A549 treated with CpdA at 1 μM for 4 hours (cell line): ENCODE measurements around the gene OR56A3. TPM values are rescaled to one million over a fixed set of nuclear protein-coding genes. Genes with fewer than 3 reads are reported as not detected.

Experiments used
- total RNA-seq: library from RNA; stranded (reverse); fragments of 200-300 nt; extraction: Qiagen RNA extraction; gene quantifications from 5 replicates; pipeline ENCODE4 v1.2.3, GENCODE V29; 2022; ENCODE audit warnings: low read depth

Gene OR56A3, protein sequence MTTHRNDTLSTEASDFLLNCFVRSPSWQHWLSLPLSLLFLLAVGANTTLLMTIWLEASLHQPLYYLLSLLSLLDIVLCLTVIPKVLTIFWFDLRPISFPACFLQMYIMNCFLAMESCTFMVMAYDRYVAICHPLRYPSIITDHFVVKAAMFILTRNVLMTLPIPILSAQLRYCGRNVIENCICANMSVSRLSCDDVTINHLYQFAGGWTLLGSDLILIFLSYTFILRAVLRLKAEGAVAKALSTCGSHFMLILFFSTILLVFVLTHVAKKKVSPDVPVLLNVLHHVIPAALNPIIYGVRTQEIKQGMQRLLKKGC
- not detected in 5 replicates for total RNA-seq

GRCh38 chr11:5941951-5942350, at the start of gene OR56A3:
Gene OR56A3, plus strand, starts transcription at chr11:5942251. Its CDS starts 5,096 bp downstream, at chr11:5947347.

DNA sequence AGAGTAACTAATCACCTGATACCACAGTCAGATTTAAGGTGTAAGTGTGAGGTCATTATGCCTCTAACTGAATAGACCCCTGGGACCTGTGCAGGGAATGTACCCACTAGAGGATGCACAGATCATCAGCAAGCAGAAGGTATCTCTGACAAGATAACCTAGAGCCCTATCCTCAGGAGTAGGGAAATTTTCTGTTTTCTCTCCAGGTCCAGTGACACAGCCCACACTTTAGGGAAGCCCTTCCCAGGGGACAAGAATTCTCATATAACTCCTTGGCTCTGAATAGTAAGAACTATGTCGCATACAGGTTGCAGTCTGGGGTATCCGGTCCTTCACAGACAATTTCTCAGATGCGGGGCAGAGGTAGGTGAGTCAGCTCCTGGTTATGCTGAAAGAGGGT, 49.1 kb upstream of the OR56A3 start, which contains the start of gene OR52E5:
TSS of gene OR52E5 (plus strand) at position 301 of the 400 bp plus-strand sequence. CDS start 7,569 bp downstream, outside the sequence.

DNA sequence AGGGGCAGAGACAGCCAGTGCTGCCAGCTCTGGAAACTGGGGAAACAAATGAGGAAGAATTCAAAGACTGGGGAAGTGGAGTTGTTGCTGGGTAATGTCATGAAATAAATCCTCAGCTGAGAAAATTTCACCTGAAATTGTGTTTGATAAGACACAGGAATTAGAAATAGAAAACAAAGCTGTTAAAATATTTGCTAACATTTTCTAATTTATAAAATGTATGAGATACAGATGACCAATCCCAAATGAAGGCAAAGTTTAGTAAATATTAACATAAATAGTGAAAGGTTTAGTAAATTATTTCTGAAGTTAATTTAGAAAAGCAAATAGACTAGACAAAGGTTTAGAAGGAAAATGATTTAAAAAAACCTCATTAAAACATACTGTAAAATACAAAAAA, 26.3 kb downstream of the OR56A3 start, which contains the start of gene OR56A5:
TSS of gene OR56A5 (minus strand) at position 101 of the 400 bp plus-strand sequence. CDS start at position 101, 0 bp downstream.

GRCh38 chr11:5986885-5987284, 44.8 kb downstream of the OR56A3 start, which contains the start of gene OR52L1:
Gene OR52L1, minus strand, starts transcription at chr11:5986985. Its CDS starts 55 bp downstream, at chr11:5986930.

Other genes with a start within 250 kb of the OR56A3 start
- gene OR56B1, start 205.8 kb upstream of the OR56A3 start, total RNA-seq, result not detected in 5 replicates
- not detected in 5 replicates for gene OR52N4, start 188.0 kb upstream of the OR56A3 start, total RNA-seq
- not detected in 5 replicates for gene OR52N5, start 158.9 kb upstream of the OR56A3 start, total RNA-seq
- gene OR52N1, start 151.0 kb upstream of the OR56A3 start, total RNA-seq, result not detected in 5 replicates
- not detected in 5 replicates for gene OR52N2, start 133.3 kb upstream of the OR56A3 start, total RNA-seq
- not detected in 5 replicates for gene OR52E6, start 100.4 kb upstream of the OR56A3 start, total RNA-seq
- gene OR52E8, start 84.6 kb upstream of the OR56A3 start, total RNA-seq, result not detected in 5 replicates
- gene OR52E4, start 61.6 kb upstream of the OR56A3 start, total RNA-seq, result not detected in 5 replicates
- gene OR52E5, start 49.0 kb upstream of the OR56A3 start, total RNA-seq, result not detected in 5 replicates
- gene OR56A5, start 26.2 kb downstream of the OR56A3 start, total RNA-seq, result not detected in 5 replicates
- gene OR52L1, start 44.7 kb downstream of the OR56A3 start, total RNA-seq, result not detected in 5 replicates
- not detected in 5 replicates for gene OR56A4, start 64.7 kb downstream of the OR56A3 start, total RNA-seq
- not detected in 5 replicates for gene OR56A1, start 88.5 kb downstream of the OR56A3 start, total RNA-seq
- not detected in 5 replicates for gene OR56B4, start 165.4 kb downstream of the OR56A3 start, total RNA-seq
- gene OR52B2, start 228.1 kb downstream of the OR56A3 start, total RNA-seq, result not detected in 5 replicates